ENCODE results near the gene SMG5.

DNA sequence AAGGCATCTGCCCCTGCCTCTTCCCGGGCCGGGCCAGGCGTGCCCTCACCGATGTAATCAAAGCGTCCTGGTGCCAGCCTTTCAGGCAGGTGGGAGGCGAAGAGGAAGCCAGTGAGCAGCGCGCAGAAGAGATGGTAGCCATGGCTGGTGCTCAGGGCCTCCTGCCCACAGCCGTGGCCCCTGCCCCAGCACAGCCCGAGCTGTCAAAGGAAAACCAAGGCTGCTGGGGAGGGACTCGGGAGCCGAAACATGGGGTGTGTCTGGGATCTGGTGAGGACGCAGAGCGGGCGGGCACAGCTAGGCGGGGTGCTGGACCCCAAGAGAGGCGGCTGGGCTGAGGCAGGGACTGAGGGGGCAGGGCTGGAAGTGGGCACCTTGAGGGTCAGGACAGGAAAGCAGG is 37.9 kb downstream of the SMG5 start:
- TF ChIP-seq, protein P1, sequence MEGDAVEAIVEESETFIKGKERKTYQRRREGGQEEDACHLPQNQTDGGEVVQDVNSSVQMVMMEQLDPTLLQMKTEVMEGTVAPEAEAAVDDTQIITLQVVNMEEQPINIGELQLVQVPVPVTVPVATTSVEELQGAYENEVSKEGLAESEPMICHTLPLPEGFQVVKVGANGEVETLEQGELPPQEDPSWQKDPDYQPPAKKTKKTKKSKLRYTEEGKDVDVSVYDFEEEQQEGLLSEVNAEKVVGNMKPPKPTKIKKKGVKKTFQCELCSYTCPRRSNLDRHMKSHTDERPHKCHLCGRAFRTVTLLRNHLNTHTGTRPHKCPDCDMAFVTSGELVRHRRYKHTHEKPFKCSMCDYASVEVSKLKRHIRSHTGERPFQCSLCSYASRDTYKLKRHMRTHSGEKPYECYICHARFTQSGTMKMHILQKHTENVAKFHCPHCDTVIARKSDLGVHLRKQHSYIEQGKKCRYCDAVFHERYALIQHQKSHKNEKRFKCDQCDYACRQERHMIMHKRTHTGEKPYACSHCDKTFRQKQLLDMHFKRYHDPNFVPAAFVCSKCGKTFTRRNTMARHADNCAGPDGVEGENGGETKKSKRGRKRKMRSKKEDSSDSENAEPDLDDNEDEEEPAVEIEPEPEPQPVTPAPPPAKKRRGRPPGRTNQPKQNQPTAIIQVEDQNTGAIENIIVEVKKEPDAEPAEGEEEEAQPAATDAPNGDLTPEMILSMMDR (IDR thresholded peaks at IDR 0.05) = no peak
- no peak for TF ChIP-seq POLR2A (IDR thresholded peaks at IDR 0.05)

All from tibial nerve (tissue), 3 donors.